CD4-positive, alpha-beta T cell treated with Interleukin-10 for 1 hour (primary cell): ENCODE results near the gene TDP1.
"Not testable (repeated sequence)": the region's sequence is repeated elsewhere in the genome, so short reads cannot be mapped to it uniquely, and the experiment has no call there.

Source experiments
- DNase-seq: peaks from one replicate; pipeline ENCODE4 v3.0.0-alpha.2; 2020

The TDP1 gene

GRCh38 chr14:90056826-90057225, 101.1 kb downstream of the TDP1 start:
- DNase-seq, result no peak

GRCh38 chr14:90058876-90059458, 103.2 kb downstream of the TDP1 start:
- DNase-seq, result no peak

- DNase-seq, result peak; percentile 30
Observed at GRCh38 chr14:90060312-90060964, 104.7 kb downstream of the TDP1 start.

GRCh38 chr14:90060965-90061684, 105.4 kb downstream of the TDP1 start:
- DNase-seq, result no peak

GRCh38 chr14:90061685-90062126, 106.0 kb downstream of the TDP1 start, which contains the start of gene KCNK13:
TSS of gene KCNK13 (plus strand) at chr14:90061994. CDS start at chr14:90062206, 212 bp downstream.
- DNase-seq, result no peak

- no peak for DNase-seq
Observed at GRCh38 chr14:90062127-90062794, 106.5 kb downstream of the TDP1 start.

GRCh38 chr14:90062822-90063539, 107.3 kb downstream of the TDP1 start:
- no peak for DNase-seq

- no peak for DNase-seq
Observed at GRCh38 chr14:90072350-90072749, 116.6 kb downstream of the TDP1 start.

- no peak for DNase-seq
Observed at GRCh38 chr14:90079576-90079975, 123.8 kb downstream of the TDP1 start.

- DNase-seq, result peak; percentile 19
Observed at GRCh38 chr14:90087433-90087832, 131.7 kb downstream of the TDP1 start.

GRCh38 chr14:90088176-90088575, 132.4 kb downstream of the TDP1 start:
- no peak for DNase-seq

GRCh38 chr14:90089486-90089885, 133.8 kb downstream of the TDP1 start:
- DNase-seq, result not testable (repeated sequence)

- DNase-seq, result no peak
Observed at GRCh38 chr14:90091393-90091792, 135.7 kb downstream of the TDP1 start.

GRCh38 chr14:90093942-90094595, 138.3 kb downstream of the TDP1 start:
- DNase-seq, result no peak
